Ishikawa (cell line): ENCODE measurements around the gene PLCD3.

Experiments used
- CEBPB ChIP-seq: IDR thresholded peaks from 2 replicates; pipeline ENCODE4 v1.6.1; 2012
- TAF1 ChIP-seq: IDR thresholded peaks from 2 replicates; pipeline ENCODE4 v1.6.1; 2012; ENCODE audit warnings: low read depth, mild to moderate bottlenecking

GRCh38 chr17:45143094-45143670, 10.9 kb upstream of the PLCD3 start:
- TF ChIP-seq CEBPB (no peak), TAF1 (no peak)
